Liver (tissue), 9 donors: ENCODE results near the gene REXO1. TPM values are rescaled to one million over a fixed set of nuclear protein-coding genes. Genes with fewer than 3 reads are reported as not detected.

ENCODE experiments used
- DNase-seq: peaks from one replicate; pipeline ENCODE4 v3.0.0-alpha.2; 2017; ENCODE audit warnings: low spot score
- H3K27ac ChIP-seq, 2 donors: one replicate each; pipeline ENCODE4 v1.7.0; 2013; ENCODE audit warnings: inconsistent platforms in 2 of 2, low read length in 2 of 2, control low read depth in 1 of 2, low read depth in 1 of 2, mild to moderate bottlenecking in 1 of 2
- H3K27me3 ChIP-seq, 4 donors: one replicate each; pipeline versions ENCODE4 v1.6.1 to v1.7.0; 2013; ENCODE audit warnings: low read length in 3 of 4, inconsistent platforms in 1 of 4, mild to moderate bottlenecking in 1 of 4, moderate library complexity in 1 of 4; ENCODE audit not compliant: control insufficient read depth in 4 of 4, insufficient read depth in 4 of 4
- H3K36me3 ChIP-seq, 4 donors: one replicate each; pipeline versions ENCODE4 v1.6.1 to v1.7.0; 2013; ENCODE audit warnings: low read length in 3 of 4, mild to moderate bottlenecking in 3 of 4, low read depth in 1 of 4, moderate library complexity in 1 of 4; ENCODE audit not compliant: control insufficient read depth in 4 of 4, insufficient read depth in 3 of 4
- H3K4me1 ChIP-seq, 4 donors: one replicate each; pipeline versions ENCODE4 v1.6.1 to v1.7.0; 2013; ENCODE audit warnings: low read length in 3 of 4, mild to moderate bottlenecking in 3 of 4, moderate library complexity in 1 of 4; ENCODE audit not compliant: control insufficient read depth in 4 of 4, insufficient read depth in 4 of 4
- H3K4me3 ChIP-seq, 3 donors: one replicate each; pipeline versions ENCODE4 v1.6.1 to v1.7.0; 2013; ENCODE audit warnings: low read length in 3 of 3, control low read depth in 1 of 3, low read depth in 1 of 3, mild to moderate bottlenecking in 1 of 3
- H3K9ac ChIP-seq, 2 donors: one replicate each; pipeline ENCODE4 v1.7.0; 2013; ENCODE audit warnings: low read length in 2 of 2, mild to moderate bottlenecking in 2 of 2, moderate library complexity in 2 of 2, control low read depth in 1 of 2, low read depth in 1 of 2
- H3K9me3 ChIP-seq, 4 donors: one replicate each; pipeline versions ENCODE4 v1.6.1 to v1.7.0; 2013; ENCODE audit warnings: low read length in 3 of 4; ENCODE audit not compliant: control insufficient read depth in 4 of 4
- EGR1 ChIP-seq, 2 donors: IDR thresholded peaks; 2 replicates each; pipeline ENCODE4 v1.6.1; 2016 to 2018; ENCODE audit warnings: antibody characterized with exemption in 2 of 2, low read depth in 2 of 2
- FOXA2 ChIP-seq: IDR thresholded peaks from 2 replicates; pipeline ENCODE4 v1.6.1; 2016; ENCODE audit warnings: antibody characterized with exemption
- GABPA ChIP-seq, 2 donors: IDR thresholded peaks in 1 of 2; conservative IDR thresholded peaks in 1 of 2; 2 replicates each; pipeline ENCODE4 v1.6.1; 2016; ENCODE audit warnings: antibody characterized with exemption in 2 of 2, mild to moderate bottlenecking in 1 of 2, moderate library complexity in 1 of 2
- HNF4A ChIP-seq, 2 donors: conservative IDR thresholded peaks; 2 replicates each; pipeline ENCODE4 v1.6.1; 2016; ENCODE audit warnings: antibody characterized with exemption in 2 of 2, mild to moderate bottlenecking in 2 of 2
- JUND ChIP-seq, 2 donors: IDR thresholded peaks; 2 replicates each; pipeline ENCODE4 v1.6.1; 2016; ENCODE audit warnings: antibody characterized with exemption in 2 of 2
- NR2F2 ChIP-seq: IDR thresholded peaks from 2 replicates; pipeline ENCODE4 v1.6.1; 2016; ENCODE audit warnings: antibody characterized with exemption
- RAD21 ChIP-seq, 2 donors: IDR thresholded peaks; 2 replicates each; pipeline ENCODE4 v1.6.1; 2016; ENCODE audit warnings: antibody characterized with exemption in 2 of 2, mild to moderate bottlenecking in 2 of 2
- RXRA ChIP-seq, 2 donors: IDR thresholded peaks; 2 replicates each; pipeline ENCODE4 v1.6.1; 2017 to 2018; ENCODE audit warnings: antibody characterized with exemption in 2 of 2, mild to moderate bottlenecking in 1 of 2
- SP1 ChIP-seq: IDR thresholded peaks from 2 replicates; pipeline ENCODE4 v1.6.1; 2018; ENCODE audit warnings: antibody characterized with exemption, mild to moderate bottlenecking
- TAF1 ChIP-seq: conservative IDR thresholded peaks from 2 replicates; pipeline ENCODE4 v1.6.1; 2016; ENCODE audit warnings: antibody characterized with exemption, mild to moderate bottlenecking
- YY1 ChIP-seq: IDR thresholded peaks from 2 replicates; pipeline ENCODE4 v1.6.1; 2016; ENCODE audit warnings: antibody characterized with exemption, mild to moderate bottlenecking
- ZBTB33 ChIP-seq: IDR thresholded peaks from 2 replicates; pipeline ENCODE4 v1.6.1; 2016; ENCODE audit warnings: antibody characterized with exemption
- WGBS: extraction: QIAGEN DNeasy Blood & Tissue Kit; methylation state at CpG from one replicate; pipeline ENCODE4 v1.1.7; 2013; 5-methylcytosine and 5-hydroxymethylcytosine counted together
- polyA plus RNA-seq, 2 donors: library from polyadenylated mRNA; stranded (reverse) in 1 of 2; unstranded in 1 of 2; fragments of 200-250 nt in 1 of 2; fragments of >200 nt in 1 of 2; fragmentation: Nextera tagmentation in 1 of 2; extraction: Ambion mirVana in 1 of 2; gene quantifications; one replicate each; pipeline versions ENCODE4 v1.2.1 to v1.2.3, GENCODE V29; 2013 to 2015
- total RNA-seq, 2 donors: library from RNA; depleted of rRNA; stranded (reverse); fragments of >200 nt; gene quantifications; one replicate each; pipeline ENCODE4 v1.2.3, GENCODE V29; 2014
- TF ChIP-seq, protein P1 (sequence below): IDR thresholded peaks from 2 replicates; pipeline ENCODE4 v1.6.1; 2016; ENCODE audit warnings: antibody characterized with exemption, mild to moderate bottlenecking
- TF ChIP-seq, protein P2 (sequence below): IDR thresholded peaks from 2 replicates; pipeline ENCODE4 v1.6.1; 2016; ENCODE audit warnings: antibody characterized with exemption
- donor health status: healthy.
- donor health status: healthy.
- donor health status: healthy.
- donor health status: healthy.
- donor health status: healthy.

Gene REXO1
- total and polyA plus RNA-seq, 4 donors, result 2.0 to 11.5 (median 9.2) TPM

DNA sequence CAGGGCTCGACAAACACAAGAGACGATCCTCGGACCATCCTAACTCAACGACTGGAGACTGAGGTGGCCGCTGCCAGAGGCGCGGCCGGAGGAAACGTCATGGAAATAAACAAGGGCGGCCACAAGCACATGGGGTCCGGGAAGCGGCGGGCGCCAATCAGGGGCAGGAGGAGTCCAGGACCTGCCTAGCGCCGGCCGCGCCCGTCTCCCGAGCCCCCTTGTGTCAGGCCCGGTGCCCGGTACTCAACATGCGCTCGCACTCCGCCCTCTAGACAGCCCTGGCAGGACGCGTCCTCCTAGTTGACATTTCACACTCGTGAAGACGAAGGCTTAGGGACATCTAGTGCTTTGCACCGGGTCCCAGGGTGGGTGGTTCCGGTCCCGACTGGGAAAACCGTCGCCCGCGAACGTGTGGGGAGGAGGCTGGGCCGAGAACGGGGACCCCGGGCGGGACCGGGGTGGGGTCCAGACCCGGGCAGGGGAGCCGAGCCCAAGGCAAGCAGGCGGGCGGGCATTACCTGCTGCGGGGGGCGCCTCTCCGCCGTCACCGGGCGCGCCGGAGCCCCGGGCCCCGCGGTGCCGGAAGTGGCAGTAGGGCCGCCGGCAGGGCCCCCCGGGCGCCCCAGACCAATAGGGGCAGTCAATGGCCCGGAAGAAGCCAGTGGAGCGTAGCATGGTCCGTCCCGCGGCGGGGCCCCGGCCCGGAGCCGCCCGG lies 442 bp downstream of the REXO1 start:
- Histone ChIP-seq H3K4me1 (peaks cover 7 to 50% (median 42%) of the 10 kb centered on the region in 4 donors), H3K36me3 (no peaks in the 10 kb centered on the region), H3K9me3 (no peaks in the 10 kb centered on the region), H3K27ac (peak overlapping the region; percentile 99 to 100), H3K27me3 (no peaks in the 10 kb centered on the region), H3K4me3 (peak overlapping the region; percentile 94 to 99 (median 99)), H3K9ac (peak overlapping the region; percentile 68 to 93)
- peak; percentile 58 for DNase-seq
- WGBS, result under 1% methylated on average over 72 of the region's 72 CpGs
- TF ChIP-seq EGR1 (IDR thresholded peaks at IDR 0.05; ENCODE audit: low read depth in 2 of 2) (peak in 1 of 2 donors; percentile 24), YY1 (peak; percentile 9), SP1 (peak; percentile 7)
- TF ChIP-seq, protein P1, sequence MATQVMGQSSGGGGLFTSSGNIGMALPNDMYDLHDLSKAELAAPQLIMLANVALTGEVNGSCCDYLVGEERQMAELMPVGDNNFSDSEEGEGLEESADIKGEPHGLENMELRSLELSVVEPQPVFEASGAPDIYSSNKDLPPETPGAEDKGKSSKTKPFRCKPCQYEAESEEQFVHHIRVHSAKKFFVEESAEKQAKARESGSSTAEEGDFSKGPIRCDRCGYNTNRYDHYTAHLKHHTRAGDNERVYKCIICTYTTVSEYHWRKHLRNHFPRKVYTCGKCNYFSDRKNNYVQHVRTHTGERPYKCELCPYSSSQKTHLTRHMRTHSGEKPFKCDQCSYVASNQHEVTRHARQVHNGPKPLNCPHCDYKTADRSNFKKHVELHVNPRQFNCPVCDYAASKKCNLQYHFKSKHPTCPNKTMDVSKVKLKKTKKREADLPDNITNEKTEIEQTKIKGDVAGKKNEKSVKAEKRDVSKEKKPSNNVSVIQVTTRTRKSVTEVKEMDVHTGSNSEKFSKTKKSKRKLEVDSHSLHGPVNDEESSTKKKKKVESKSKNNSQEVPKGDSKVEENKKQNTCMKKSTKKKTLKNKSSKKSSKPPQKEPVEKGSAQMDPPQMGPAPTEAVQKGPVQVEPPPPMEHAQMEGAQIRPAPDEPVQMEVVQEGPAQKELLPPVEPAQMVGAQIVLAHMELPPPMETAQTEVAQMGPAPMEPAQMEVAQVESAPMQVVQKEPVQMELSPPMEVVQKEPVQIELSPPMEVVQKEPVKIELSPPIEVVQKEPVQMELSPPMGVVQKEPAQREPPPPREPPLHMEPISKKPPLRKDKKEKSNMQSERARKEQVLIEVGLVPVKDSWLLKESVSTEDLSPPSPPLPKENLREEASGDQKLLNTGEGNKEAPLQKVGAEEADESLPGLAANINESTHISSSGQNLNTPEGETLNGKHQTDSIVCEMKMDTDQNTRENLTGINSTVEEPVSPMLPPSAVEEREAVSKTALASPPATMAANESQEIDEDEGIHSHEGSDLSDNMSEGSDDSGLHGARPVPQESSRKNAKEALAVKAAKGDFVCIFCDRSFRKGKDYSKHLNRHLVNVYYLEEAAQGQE, result no peak

- peak overlapping the region; percentile 94 to 99 (median 99) for H3K4me3 ChIP-seq
- H3K4me1 ChIP-seq, result peaks cover 7 to 53% (median 45%) of the 10 kb centered on the region in 4 donors
- no peaks in the 10 kb centered on the region for H3K9me3 ChIP-seq
- peak overlapping the region; percentile 99 to 100 for H3K27ac ChIP-seq
- TF ChIP-seq JUND (IDR thresholded peaks at IDR 0.05), result no peak
- peak; percentile 4 for TF ChIP-seq YY1
- no peak for TF ChIP-seq ZBTB33
- no peaks in the 10 kb centered on the region for H3K36me3 ChIP-seq
- H3K9ac ChIP-seq, result peak overlapping the region; percentile 68 to 93
- no peak for DNase-seq
- WGBS, result 5% methylated on average over 12 of the region's 12 CpGs
- no peaks in the 10 kb centered on the region for H3K27me3 ChIP-seq
Observed at GRCh38 chr19:1847348-1847683, 967 bp downstream of the REXO1 start.

DNA sequence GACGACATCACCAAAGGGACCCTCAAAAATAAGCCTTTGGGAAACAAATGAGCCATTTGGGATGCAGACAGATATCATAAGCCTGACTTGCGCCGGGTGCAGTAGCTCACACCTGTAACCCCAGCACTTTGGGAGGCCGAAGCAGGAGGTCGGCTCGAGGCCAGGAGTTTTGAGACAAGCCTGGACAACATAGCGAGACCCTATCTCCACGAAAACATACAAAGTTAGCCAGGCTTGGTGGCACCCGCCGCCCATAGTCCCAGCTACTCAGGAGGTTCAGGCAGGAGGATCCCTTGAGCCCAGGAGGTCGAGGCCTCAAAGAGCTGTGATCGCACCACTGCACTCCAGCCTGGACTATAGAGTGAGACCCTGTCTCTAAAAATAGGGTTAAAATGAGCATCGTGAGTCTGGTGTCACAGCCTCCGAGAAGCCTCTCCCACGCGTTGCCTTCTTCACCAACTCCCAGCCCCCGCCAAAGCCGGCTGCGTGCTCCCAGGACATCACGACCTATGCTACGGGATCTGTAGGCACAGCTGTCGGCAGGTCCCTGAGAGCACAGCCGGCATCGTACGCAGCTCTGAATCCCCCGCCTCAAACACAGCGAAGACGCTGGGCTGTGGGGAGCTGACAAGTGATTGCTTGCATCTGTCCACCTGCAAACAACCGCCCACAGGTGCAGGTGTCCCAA lies 1.6 kb downstream of the REXO1 start:
- H3K27me3 ChIP-seq, result no peaks in the 10 kb centered on the region
- H3K9ac ChIP-seq, result peak overlapping the region; percentile 68 to 93
- H3K4me3 ChIP-seq, result peak overlapping the region; percentile 94 to 99 (median 99)
- WGBS, result 76% methylated on average over 29 of the region's 29 CpGs
- no peaks in the 10 kb centered on the region for H3K9me3 ChIP-seq
- TF ChIP-seq HNF4A (conservative IDR thresholded peaks at IDR 0.05) (no peak), TAF1 (no peak), EGR1 (IDR thresholded peaks at IDR 0.05; ENCODE audit: low read depth in 2 of 2) (no peak), GABPA (IDR thresholded peaks at IDR 0.05 in 1 of 2, conservative IDR thresholded peaks at IDR 0.05 in 1 of 2) (no peak), RXRA (IDR thresholded peaks at IDR 0.05) (no peak), ZBTB33 (no peak), FOXA2 (no peak), JUND (IDR thresholded peaks at IDR 0.05) (no peak), NR2F2 (no peak), RAD21 (IDR thresholded peaks at IDR 0.05) (no peak)
- TF ChIP-seq, protein P2, sequence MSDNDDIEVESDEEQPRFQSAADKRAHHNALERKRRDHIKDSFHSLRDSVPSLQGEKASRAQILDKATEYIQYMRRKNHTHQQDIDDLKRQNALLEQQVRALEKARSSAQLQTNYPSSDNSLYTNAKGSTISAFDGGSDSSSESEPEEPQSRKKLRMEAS, result no peak
- peaks cover 7 to 58% (median 47%) of the 10 kb centered on the region in 4 donors for H3K4me1 ChIP-seq
- DNase-seq, result no peak
- no peak overlapping the region for H3K27ac ChIP-seq
- no peaks in the 10 kb centered on the region for H3K36me3 ChIP-seq
